ENCODE measurements around the gene C1QL1.

The C1QL1 gene

DNA sequence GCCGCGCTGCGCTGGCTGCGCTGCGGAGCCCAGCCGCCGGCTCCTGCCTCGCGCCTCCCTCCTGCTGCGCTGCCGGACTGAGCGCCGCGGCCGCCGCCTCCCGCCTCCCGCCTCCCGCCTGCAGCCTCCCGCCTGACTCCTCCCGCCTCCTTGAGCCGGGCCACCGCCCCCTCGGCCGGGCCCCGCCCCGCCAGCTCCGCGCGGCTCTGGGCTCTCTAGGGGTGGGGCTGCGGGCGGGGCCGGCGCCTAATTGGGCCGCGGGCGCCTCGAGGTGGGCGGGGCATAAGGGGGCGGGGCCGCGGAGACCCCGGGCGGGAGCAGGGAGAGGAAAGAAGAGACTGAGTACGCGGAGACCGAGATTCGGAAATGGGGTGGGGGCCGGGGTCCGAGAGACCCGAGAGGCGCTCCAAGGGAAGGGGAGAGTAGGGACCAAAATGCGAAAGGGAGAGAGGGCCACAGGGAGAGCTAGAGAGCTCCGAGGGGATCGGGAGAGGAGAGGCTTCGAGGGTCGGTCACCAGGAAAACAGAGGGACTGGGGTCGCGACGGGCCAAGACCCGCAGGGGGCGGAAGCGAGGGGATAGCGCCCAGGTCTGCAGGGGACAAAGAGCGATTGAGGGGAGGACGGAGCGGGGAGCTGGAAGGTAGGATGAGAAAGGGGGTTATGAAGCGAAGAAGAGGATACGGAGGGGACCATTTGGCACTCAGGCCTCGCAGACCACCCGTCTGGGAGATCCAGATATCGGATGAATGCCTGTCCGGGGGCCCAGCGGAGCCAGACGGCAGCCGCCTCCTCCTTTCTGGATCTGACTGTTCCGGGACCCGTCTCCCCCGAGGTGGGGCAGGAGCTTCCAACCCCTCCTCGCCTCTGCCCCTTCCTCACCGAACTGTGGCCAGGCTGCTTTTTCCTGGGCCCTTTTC, at the start of gene C1QL1:
Gene C1QL1, minus strand, starts transcription at position 79 of the 919 bp plus-strand sequence. CDS start 255 bp downstream, outside the sequence.
- peak; percentile 94 for DNase-seq

DNA sequence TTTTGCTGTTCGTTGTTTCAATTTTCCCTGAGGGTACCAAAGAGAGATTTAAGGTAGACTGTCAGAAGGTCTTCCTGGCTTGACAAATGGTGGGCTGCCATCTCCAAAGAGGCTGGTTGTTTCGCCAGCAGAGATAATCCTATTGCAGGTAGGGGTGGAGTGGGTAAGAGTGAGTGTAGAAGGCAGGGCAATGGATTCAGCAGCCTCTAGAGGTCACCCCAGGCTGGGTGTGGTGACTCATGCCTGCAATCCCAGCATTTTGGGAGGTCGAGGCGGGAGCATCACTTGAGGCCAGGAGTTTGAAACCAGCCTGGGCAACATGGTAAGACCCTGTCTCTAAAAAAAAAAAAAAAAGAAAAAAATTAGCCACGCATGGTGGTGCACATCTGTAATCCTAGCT, 48.7 kb upstream of the C1QL1 start:
- no peak for DNase-seq

DNA sequence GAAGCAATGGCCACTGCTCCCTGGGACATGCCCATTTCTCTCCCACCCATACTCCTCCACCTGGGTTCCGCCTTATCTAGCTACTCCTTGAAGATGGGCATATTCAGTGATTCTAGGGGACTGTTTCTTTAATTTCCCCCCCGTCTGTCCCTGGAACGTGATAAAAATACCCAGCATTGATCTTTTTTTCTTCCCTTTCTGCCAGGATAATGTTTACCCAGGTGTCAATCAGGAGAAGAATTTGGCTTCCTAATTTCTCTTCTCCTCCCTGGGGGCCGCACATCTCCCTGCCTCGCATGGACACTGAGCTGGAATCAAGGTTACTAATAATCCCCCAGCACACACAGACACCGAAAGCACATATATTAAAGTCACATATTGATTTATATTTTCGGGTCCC, 48.1 kb upstream of the C1QL1 start:
- DNase-seq = no peak

DNA sequence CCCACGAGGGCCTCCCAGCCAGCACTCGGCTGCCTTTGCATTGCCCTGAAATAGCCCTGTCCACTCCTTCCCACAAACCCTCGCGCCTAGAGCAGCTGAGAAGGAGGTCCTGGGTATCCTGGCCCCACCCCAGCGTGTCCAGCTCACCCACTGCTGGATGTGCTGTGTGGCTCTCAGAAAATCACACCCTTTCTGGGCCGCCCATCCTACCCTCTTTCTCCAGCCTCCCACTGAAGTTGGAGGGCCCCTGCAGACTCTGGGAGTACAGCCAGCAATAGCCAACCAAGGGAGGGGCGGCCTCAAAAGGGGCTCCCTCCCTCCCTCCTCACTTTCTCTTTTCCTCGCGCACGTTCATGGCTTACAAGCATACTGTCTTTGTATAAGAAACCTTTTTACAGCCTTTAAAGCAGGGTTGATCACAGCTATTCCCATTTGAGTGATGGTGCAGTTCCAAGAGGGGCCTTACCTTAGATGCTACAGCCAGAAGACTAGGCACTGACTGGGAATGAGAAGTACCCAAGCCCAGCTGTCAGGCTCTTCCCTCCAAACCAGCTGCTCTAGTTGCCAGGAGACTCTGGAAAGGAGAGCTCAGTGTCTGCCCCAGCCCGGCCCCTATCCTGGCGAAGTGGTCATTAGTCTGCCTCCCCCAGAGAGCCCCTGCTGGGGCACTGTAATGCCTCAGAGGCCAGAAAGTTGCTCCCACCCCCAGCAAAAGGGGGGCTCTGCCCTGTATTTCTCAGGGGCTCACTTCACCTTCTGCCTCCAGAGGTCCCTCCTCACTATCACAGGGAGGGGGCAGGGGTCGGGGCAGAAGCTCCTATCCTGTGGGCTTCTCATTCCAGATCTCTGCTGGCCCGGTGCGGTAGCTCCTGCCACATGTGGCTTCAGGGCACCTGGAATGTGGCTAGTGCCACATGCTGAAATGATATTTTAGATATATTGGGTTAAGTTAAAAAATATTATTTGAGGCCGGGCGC, 45.2 kb upstream of the C1QL1 start:
- no peak for DNase-seq

DNA sequence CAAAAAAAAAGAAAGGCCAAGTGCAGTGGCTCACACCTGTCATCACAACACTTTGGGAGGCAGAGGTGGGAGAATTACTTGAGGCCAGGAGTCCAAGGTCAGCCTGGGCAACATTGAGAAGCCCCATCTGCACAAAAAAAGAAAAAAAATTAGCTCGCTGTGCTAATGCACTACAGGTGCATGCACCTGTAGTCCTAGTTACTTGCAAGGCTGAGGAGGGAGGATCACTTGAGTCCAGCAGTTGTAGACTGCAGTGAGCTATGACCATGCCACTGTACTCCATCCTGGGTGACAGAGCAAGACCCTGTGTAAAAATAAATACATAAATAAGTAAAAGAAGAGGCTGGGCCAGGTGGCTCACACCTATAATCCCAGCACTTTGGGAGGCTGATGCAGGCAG, 43.7 kb upstream of the C1QL1 start:
- no peak for DNase-seq

DNA sequence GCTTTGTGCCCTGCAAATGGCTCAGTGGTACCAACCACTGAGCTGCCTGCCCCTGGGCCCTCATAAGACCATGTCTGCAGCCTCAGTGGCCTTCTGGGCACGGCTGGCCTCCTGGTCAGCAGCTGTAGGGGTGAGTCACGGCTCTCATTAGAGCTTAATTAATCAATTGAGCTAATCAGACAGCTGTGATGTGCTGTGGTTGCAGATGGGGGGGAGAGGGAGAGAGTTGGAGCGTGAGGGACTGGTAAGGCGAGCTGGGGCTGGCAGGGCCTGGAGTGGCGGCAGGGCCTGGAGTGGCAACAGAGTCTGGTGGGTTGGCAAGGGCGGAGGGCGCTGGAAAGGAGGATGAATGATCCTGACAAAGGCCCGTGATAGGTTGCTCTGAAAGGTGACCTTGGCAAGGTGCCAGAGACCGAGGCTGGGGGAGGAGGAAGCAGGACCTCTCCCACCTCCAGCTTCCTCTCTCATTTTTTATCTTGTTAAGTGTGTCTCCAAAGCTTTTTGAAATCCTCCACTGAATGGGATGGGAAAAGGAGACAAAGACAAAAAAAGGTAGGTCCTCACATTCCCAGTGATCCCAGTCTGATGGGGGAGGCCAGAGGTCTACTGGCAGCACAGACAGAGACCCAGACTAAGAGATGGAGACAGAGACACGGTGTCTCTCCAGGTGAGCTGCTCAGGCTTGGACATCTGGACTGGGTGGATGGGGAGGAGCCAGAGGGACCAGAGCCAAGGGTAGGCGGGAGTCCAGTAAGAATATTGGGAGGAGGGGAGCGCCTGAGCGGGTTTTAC, 41.8 kb upstream of the C1QL1 start:
- no peak for DNase-seq

DNA sequence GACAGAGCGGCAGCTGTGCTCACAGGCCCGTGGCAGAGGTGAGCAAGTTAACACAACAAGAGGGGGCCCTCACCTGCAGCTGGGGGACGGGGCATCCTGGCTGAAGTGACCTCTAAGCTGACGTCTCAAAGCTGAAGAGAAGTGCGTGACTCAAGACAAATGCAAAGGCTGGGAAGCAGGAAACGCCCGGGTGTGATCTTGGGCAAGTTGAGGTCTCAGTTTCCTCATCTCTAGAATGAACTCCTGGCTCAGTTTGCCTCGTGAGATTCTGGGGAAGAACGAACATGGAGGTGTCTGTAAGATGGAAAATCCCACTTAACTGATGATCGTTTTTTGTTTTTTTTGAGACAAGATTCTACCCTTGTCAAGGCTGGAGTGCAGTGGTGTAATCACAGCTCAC, 40.1 kb upstream of the C1QL1 start:
- DNase-seq = no peak

DNA sequence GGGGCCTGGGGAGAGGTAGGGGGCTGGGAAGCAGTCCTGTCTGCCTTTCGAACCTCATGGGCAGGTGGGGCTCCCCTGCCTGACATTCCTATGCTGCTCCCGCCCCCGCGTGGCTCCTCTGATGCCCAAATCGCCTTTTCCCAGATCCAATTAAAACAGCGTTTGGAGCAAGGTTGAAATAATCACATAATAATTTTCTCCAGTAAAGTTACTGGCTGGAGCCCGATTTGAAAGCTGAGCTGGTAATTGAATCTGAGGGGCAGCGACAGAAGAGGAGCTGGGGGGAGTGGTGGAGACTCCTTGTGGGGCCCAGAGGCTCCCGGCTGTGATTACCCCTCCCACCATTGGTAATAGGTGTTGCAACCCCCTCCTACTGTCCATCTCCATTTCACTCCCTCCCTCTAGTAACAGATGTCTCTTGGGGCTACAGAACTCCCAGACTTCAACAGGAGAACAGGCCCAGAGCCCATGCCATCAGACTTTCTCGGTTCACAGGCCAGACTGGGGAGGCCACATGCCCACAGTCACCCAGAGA, 38.9 kb upstream of the C1QL1 start:
- DNase-seq = no peak

DNA sequence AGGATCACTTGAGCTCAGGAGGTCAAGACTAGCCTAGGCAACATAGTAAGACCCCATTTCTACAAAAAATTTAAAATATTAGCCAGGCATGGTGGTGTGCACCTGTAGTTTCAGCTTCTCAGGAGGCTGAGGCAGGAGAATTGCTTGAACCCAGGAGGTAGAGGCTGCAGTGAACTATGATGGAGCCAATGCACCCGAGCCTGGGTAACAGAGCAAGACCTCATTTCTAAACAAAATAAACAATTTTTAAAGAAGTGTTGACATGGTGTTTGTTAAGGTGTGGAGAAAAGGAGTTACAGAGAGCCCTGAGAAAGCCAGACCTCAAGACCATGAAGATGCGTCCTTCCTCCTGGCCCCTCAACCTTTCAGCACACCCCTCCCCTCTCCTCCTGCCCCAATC, 37.6 kb upstream of the C1QL1 start:
- no peak for DNase-seq

DNA sequence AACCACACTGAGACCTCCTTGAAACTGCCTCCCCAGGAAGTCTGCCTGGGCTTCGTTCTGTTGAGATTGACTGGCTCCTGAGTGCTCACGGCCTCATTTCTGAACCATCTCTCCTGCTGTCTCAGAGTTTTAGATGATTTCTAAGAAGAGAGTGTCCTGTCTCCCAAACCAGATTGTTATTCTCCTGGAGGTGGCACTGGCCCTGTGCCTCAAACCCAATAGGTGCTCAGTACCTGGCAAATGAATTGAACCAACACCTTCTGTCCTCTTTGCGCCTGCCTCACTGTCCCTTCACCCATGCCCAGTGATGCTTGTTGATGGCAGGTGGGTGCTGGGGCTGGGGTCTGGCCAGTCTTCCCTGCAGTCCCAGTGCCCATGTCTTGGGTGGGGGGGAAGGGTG, 36.3 kb upstream of the C1QL1 start:
- no peak for DNase-seq

DNA sequence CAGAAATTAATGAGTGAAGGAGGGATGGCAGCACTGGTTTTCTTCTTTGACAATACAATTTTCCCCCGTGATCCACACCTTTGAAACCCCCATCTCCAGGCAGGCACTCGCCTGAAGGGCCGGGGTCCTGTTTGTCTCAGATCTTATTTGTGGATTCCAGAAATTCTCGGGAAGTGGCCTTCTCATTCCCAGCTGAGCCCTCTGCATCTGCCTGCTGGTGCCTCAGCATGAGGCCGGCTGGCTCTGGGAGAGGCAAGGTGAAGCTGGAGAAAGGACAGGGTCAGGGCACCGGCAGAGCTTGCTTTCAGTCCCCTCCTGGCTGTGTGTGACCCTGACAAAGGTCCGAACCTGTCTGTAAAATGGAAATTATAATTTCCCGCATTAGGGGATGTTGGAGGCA, 35.8 kb upstream of the C1QL1 start:
- DNase-seq = no peak

DNA sequence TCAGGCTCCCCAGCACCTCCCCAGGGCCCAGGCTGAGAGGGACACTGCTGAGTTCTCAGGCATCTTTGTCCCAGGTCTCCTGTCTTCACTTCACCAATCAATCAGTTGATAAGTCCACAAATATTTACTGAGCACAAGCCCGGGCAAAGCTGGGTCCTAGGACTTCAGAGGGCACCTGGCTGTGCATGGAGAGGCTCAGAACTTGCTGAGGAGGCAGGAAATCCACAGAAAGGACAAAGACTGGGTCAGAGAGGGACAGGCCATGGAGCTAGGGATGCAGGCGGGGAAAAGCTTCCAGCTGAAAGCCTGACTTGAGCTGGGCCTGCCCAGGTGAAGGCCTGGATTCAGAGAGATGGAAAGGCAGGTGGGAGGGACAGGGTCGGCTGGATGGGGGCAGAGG, 33.2 kb upstream of the C1QL1 start:
- DNase-seq = no peak

DNA sequence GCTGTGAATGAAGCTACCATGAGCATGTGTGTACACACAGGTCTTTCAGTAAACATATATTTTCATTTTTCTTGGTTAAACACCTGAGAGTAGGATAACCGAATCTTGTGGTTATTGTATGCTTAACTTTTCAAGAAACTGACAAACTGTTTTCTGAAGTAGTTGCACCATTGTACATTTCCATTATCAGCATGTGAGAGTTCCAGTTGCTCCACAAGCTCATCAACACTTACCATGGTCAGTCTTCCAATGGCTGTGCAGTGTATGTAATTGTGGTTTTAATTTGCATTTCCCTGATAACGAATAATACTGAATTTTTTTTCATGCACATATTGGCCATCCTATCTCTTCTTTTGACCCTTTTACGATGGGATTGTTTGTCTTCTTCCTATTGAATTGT, 31.3 kb upstream of the C1QL1 start:
- DNase-seq = no peak

DNA sequence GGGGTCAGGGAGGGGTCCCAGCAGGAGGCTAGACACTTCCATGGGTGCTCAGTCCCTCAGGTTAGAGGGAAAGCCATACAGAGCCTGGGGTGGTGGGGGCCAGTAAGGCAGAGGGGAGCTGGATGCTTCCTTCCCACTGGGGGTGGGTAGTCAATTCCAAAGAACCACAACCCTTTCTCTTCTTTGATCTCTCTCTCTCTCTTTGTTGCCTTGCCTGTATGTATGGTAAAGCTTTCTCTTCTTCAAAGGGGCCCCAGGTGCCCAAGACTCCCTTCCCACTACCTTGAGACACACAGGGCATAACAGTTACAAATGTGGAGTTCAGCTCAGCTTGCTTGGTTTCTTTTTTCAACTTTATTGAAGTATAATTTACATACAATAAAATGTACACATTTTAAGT, 30.5 kb upstream of the C1QL1 start:
- no peak for DNase-seq

DNA sequence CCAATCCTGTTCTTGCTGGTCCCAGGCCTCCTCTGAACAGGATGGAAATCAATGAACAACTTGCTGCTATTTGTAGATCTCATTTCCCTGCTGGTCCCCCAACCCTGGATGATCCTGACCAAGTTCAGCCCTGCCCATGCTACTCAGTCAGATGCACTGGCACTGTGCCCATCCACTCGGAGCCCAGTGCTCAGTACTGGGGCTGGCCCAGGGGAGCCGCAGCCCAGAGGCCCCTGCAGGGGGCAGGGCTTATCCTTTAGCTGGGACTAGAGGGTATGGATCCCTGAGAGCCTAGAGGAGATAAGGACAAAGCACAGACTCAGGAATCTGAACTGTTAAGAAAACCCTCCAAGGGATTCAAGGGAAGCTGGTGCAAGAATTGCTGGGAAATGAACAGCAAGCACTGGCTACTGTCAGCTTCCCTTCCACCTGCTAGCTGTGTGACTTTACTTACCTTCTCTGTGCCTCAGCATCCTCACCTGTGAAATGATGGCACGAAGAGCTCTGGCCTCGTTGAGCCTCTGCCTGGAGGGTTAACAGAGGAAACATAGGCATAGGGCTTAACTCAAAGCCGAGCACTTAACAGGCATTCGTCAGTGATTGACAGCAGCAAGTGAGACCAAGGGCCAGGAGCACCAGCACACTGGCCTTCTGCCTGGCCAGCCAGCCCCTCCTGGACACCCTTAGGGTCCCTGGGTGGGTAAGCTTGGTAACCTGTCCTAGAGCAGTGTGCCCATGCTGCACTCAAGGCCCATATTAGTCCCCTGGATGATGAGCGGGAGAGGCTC, 29.8 kb upstream of the C1QL1 start:
- DNase-seq = no peak

DNA sequence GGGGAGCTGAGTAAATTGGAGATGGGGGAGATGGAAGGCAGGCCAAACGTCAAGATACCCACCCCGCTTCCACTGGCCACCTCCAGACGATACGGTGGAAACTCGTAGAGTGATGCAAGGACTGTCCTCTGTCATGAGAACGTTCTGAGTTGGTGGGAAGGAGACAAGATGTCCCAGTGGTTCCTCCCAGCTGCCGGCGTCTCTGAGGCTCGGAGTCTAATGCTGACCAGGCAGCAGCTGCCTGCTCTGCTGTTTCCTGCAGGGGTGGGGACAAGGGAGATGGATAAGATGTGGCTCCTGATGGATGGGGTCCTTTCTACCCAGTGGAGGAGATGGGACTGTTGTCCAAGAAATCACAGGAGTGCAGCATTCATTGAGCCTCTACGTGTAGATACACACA, 28.2 kb upstream of the C1QL1 start:
- no peak for DNase-seq

DNA sequence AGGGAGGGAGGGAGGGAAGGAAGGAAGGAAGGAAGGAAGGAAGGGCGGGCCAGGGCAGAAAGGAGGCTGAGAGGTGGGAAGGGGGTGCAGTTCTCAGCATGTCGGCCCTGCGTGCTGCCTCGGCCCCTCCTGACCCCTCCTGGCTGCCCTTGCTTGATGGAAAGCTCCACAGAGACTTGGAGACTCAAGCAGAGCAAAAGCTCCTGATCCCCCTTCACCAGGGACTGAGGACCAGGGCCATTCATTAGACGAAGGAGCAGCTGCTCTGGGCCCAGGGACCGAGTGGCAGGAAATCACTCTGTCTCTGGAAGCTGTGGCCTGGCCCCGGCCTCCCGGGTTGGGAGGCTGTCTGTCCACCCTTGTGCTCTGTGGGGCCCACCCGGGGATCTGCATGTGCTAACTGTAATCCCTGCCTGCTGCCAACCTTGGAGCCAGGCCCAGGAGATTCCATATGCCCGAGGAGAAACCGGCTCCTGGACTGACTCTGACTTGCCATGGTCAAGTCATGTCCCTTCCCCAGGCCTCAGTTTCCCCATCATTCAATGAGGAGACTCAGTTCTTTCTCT, 27.4 kb upstream of the C1QL1 start:
- no peak for DNase-seq

DNA sequence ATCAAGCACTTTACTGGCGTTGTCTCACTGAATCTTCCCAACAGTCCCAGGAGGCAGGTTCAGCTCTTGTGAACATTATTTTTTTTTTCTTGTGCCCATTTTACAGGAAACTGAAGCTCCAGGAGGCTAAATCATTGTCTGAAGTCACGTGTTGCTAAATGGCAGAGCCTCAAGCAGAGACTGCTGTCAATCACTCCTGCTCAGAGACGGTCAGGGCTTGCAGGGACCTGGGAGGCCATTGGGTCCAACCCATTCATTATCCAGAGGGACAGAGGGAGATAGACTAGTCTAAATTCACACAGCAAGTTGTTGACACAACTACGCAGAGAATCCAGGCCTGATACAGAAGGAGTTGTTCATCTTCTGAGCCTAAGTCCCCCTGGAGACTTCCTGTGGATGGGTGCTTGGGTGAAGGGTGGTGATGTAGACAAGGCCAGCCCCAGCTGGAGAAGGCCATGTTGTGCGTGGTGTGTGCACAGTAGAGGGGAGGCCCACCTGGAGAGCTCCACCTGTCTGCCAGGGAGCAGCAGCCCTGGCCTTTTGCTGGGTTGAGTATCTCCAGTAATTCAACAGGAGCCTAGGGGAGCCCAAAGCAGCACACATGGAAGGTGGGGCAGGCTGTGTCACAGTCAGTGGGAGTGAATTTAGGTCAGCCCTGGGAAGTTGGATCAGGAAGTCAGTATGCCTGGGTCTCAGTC, 24.3 kb upstream of the C1QL1 start:
- DNase-seq = no peak

DNA sequence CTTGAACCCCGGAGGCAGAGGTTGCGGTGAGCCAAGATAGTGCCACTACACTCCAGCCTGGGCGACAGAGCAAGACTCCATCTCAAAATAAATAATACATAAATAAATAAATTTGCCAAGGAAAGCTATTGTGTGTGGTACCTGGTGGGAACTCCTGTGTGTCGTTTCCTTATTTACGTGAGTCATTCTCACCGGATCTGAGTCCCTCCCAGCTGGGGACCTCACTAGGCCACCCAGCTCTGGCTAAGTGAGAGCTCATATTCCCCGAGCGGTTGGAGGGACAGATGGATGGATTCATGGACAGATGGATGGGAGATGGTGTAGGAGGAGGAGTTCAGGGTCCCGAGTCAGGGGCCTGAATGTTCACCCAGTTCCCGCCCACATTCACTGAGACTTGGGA, 22.9 kb upstream of the C1QL1 start:
- DNase-seq = no peak

DNA sequence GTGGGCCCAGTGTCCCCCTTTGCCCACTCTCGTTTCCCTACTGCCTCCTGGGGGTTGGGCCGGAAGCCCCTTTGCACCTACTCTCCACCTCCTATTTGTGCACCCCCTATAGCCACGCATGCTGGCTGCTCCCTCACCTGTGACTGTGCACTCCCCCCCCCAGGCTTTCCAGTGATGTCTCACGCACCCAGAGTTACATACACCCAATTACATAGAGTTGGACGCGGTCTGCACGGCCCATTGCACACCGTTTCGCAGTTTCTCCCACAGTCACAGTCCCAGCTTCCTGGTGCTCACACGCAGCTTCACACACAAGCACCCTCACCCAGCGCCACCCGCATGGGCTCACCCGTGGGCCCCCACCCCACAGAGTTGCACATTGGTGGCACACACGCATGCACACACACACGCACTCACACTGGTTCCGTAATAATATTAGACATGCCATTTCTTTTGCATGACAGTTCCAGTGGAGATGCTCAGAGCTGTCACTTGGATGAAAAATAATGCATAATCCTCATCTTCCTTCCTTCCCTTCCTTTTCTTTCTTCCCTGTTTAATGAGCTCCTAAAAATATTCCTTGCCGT, 21.5 kb upstream of the C1QL1 start:
- DNase-seq = no peak
